Activated CD4-positive, CD25-positive, alpha-beta regulatory T cell treated with anti-CD3 and anti-CD28 coated beads, Interleukin-2, amount 50 U/mL, for 24 hours (primary cell): ENCODE data around the gene MACO1.

ENCODE experiments used
- ATAC-seq, 2 donors: fragments of 150-1000 bp; cut with Tn5 transposase; one replicate each; pipeline ENCODE4 v1.10.0; 2021; ENCODE audit warnings: mild to moderate bottlenecking in 1 of 2, moderate library complexity in 1 of 2

The MACO1 gene

GRCh38 chr1:25525361-25525688 lies 94.6 kb downstream of the MACO1 start:
- no peak for ATAC-seq

GRCh38 chr1:25526753-25527152 lies 96.1 kb downstream of the MACO1 start:
- no peak for ATAC-seq

GRCh38 chr1:25527226-25527846 lies 96.6 kb downstream of the MACO1 start:
- ATAC-seq: no peak

DNA sequence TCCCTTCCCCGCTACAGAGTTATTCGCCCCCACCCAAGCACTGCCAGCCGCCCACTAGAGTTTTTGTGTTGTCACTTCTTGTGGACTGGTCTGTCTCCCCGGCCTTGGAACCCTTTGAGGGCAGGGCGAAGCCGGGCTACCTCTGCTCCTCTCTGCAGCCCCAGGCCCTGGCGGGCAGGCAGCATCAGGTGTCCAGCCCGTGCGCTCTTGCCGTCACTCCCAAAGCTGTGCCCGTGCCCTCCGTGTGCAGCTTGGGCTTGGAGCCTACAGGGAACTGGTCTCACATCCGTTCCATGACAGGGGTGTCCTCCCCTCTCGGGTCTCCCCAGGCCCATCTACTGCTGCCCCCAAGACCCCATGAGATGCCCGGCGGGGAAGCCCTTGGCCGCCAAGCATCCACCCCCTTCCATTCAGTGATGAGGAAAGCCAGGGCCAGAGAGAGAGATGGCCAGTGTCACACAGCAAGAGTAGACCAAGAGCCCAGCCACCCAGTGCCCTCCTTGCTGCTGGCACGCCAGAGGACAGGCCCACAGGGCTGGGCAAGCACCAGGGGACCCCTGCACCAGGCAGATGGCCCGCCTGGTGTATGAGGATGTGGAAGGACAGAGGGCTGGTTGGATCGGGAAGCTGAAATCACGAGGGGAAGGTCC lies 97.4 kb downstream of the MACO1 start:
- ATAC-seq: no peak

DNA sequence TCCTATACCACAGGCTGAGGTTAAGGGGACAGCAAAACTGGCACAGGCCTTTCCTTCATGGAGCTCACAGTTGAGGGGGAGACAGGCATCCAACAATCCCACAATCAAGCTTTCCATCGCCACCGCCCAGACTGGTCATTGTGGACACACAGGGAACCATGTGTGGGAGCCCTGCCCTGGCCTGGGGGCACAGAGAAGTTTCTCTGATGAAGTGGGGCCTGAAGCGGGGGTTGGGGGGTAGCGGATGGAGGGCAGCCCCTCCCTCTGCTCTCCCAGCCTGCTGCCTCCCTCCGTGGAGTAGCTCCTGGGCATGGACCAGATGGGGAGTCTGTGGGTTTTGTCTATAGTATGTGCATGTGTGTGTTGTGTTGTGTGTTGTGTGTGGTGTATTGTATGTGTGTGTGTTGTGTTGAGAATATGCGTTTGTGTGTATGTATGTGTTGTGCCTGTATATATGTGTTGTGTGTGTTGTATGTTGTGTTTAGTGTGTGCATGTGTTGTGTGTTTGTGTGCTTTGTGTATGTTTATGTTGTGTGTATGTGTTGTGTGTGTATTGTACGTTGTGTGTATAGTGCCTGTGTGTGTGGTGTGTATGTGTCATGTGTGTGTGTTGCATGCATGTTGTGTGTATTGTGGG lies 98.3 kb downstream of the MACO1 start:
- ATAC-seq: no peak

DNA sequence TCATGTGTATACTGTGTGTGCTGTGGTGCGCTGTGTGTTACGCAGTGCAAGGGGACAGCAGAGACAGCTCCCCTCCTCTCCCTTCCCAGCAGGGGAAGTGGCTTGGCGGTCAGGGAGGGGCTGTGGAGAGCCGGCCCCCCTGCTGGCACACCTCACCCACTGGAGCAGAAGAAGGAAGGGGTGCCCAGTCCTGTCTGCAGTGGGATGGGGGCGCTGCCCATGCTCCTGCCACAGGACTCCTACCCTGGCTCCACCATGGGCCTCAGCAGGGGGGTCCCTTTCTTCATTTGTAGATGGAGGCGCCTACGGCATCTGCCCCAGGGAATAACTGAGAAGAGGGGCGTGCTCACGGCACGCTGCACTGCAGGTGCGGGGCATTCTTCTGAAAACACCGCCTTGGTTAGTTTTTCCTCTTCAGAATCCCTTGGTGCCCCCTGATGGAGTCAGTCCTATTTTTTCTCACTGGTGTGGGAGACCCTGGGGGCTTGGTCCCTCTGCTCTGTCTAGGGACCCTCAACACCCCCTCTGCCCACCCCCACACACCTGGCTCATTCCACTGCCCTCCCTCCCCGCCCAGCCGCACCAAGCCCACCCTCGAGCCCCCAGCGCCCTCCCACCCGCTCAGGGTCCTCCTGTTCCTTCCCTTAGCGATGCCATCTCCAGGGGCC lies 99.0 kb downstream of the MACO1 start:
- ATAC-seq: no peak

DNA sequence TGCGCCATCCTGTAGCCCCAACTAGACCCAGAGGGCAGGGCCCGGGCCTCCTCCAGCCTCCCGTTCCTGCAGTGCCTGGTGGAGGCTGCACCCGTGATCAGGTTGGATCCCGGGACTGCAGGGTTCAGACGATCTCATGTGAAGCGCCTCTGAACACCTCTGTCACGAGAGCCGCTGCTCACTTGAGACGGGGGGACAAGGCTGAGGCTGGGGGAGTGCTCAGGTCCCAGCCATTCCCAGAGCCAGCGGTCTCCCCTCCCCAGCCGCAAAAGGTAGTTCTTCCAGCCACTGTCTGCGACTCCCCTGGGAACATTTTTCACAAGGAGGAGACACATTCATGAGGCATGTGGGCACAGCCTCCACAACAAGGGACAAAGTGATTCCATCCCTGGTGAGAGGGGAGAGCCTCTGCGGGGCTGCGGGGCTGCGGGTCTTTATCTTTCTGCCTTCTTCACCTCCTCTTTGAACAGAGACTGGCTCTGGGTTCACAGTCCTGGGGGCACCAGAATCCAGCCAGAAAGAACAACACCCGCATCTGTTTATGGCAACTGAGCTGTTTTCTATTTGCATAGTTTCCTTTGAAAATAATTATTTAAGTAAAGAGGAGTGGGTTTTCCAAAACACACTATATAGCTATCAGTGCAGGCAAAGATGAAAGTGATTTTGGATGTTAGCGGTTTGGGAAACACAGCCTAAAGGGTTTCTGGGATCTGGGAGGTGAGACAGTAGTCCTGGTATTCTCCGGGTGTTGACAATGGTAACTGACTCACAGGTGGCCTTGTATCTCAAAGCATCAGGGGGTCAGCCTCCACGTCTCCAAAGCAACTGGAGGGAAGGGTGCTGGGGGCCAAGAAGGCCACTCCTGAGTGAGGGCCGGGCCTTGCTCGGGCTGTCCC lies 99.7 kb downstream of the MACO1 start:
- no peak for ATAC-seq

GRCh38 chr1:25531082-25531461 lies 100.4 kb downstream of the MACO1 start:
- ATAC-seq: no peak

- no peak for ATAC-seq
These were observed 102.3 kb downstream of the MACO1 start for GRCh38 chr1:25532970-25533369.

DNA sequence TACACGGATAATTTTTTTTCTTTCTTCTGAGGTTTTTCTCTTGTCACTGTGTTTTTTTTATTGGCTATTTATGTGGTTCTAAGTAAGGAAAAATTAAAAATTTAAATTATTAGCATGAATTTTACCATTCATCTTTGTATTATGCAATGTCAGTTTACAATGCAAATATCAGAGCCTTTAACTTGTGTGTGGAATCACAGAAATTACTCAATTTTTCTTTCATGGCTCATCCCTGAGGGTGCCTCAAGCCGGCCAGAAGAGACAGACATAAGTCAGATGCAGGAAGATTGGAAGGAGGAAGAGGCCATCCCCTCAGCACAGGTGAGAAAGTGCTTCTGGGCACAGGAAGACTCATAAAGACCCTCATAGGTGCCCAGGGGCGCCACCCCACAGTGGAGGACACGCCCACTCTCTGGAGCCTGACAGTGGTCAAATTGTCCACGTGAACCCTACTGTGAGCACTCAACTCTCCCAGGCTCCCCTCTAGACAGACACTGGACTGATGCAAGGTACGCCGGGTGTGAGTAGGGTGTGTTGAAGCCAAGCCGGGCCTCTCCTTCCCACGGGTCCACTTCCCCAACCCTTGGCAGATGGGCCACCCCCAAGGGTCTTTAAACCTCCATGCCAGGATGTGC lies 103.2 kb downstream of the MACO1 start:
- no peak for ATAC-seq

GRCh38 chr1:25534410-25534788 lies 103.7 kb downstream of the MACO1 start:
- ATAC-seq: no peak

GRCh38 chr1:25536124-25536523 lies 105.4 kb downstream of the MACO1 start:
- ATAC-seq: no peak

DNA sequence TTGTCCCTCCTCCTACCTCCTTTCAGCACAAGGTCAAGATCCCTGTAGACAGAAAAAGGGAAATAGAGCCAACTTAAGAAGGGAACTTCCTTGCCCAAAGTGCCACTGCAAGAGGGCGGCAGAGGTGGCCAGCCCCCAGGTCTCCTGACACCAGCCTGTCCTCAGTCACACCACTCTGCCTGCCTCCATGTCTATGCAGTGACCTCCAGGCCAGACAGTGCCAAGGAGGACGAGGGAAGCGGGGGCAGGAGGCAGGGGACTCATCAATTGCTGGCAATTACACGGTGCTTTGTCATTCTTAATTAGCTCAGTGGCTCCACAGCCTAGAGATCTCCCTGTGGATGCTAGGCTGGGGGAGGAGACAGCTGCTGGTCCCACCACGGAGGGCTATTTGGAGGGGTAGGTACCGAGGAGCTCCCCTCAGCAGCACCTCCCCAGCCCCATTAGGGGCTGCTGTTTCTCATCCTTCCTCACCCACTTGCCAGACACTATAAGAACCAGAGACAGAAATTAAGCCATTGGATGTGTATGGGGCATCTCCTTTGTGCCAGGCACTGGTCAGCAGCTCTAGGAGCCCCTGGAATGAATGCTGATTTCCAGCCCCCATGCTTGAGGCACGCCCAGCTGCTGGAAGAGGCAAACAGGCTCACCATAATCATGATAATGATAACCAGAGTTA lies 106.6 kb downstream of the MACO1 start:
- no peak for ATAC-seq

GRCh38 chr1:25538191-25538767 lies 107.6 kb downstream of the MACO1 start:
- no peak for ATAC-seq

- ATAC-seq: no peak
These were observed 110.1 kb downstream of the MACO1 start for GRCh38 chr1:25540750-25541342.

DNA sequence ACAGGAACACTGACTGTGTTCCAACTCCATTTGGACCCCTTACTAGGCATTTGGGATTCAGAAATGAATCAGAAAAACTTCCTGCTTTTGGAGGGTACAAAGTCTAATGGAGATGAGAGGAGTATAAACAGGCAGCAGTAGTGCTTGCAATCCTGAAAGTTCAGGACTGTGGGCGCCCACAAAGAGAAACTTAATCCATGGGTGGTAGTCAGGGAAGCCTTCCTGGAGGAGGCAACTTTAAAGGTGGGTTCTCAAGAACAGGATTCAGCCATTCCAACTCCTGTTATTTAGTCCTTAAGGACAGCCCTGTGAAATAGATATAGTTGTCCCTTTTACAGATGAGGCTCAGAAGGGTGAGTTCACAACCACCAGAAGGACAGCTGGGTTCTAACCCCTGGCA lies 110.7 kb downstream of the MACO1 start:
- no peak for ATAC-seq

DNA sequence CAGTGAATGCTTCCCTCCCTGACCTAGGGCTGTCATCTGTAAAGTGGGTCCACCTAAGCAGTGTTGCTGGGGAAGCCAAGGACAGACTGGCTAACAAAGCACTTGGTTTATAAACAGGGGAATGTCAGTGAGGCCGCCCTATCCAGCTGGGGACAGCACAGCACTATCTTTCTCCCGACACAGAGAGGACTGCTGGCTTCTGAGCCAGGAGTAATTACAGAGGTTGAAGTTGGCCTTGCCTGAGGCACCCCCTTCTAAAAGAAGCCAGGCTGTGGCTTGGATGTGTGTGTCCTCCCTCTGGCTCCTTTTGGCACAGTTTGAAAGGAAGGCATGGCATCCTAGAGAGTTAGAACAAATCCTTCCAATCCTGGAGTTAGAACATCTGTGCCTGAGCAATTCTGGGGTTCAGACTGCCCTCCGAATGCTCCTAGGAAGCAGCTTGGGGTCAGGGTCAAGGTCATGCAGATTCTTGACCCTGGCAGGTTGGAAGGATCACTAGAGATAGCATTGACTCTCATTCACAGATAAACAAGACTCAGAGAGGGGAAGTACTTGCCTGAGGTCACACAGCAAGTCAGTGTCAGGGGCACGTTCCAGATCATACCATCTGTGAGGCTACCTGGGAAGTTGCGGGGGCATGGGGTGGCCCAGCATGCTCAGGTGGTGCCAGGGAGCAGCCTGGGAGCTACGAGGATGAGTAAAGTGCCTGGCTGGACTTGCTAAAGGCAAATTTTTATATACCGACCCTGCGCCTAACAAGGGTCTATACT lies 111.4 kb downstream of the MACO1 start:
- no peak for ATAC-seq

DNA sequence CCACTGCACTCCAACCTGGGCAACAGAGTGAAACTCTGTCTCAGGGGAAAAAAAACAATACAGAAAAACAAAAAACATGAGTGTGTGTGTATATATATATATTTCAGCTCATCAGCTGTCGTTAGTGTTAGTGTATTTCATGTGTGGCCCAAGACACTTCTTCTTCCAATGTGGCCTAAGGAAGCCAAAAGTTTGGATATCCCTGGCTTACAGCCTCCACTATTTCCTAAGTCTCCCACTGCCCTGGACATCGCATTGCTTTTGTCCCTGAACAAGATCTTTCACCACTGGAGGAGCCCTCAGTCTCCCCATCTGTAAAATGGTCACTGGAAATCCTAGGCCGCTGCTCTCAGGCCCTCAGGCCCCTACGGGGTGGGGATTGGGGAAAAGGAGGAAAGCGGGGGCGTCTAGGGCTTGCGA lies 112.3 kb downstream of the MACO1 start:
- no peak for ATAC-seq

GRCh38 chr1:25543425-25544242 lies 112.9 kb downstream of the MACO1 start, which contains the start of gene LDLRAP1:
LDLRAP1 (plus strand) TSS chr1:25543606; CDS start chr1:25543699, 93 bp downstream.
- peak; percentile 85 to 88 for ATAC-seq
